ENCODE measurements around the gene DHX38. TPM values are rescaled to one million over a fixed set of nuclear protein-coding genes. Genes with fewer than 3 reads are reported as not detected.

DHX38 gene
- 72.8 and 97.7 TPM in 2 replicates for total RNA-seq

GRCh38 chr16:72093448-72094265, at the start of gene DHX38, which contains the start of gene TXNL4B:
Gene DHX38 (plus strand): TSS chr16:72093847. CDS start chr16:72096158, 2,311 bp downstream.
Gene TXNL4B (minus strand): TSS chr16:72093620. CDS start chr16:72090749, 2,871 bp downstream.

GRCh38 chr16:72054254-72054847, 39.3 kb upstream of the DHX38 start, which contains the start of gene HP:
Gene HP (plus strand): TSS chr16:72054505. CDS start chr16:72054653, 148 bp downstream.

Other genes with a start within 250 kb of the DHX38 start
- gene ATXN1L, start 247.9 kb upstream of the DHX38 start, total RNA-seq = 9.8 and 14.3 TPM in 2 replicates
- gene ZNF821, start 209.7 kb upstream of the DHX38 start, total RNA-seq = 4.1 and 6.8 TPM in 2 replicates
- gene IST1, start 198.3 kb upstream of the DHX38 start, total RNA-seq = 174 and 206 TPM in 2 replicates
- not detected in 2 replicates for gene PKD1L3, start 93.4 kb upstream of the DHX38 start, total RNA-seq
- 2.7 and 5.3 TPM in 2 replicates for gene DHODH, start 85.1 kb upstream of the DHX38 start, total RNA-seq
- gene HP, start 39.3 kb upstream of the DHX38 start, total RNA-seq = not detected in 2 replicates
- gene HPR, start 30.6 kb upstream of the DHX38 start, total RNA-seq = not detected in 2 replicates
- 7.1 and 7.5 TPM in 2 replicates for gene TXNL4B, start 227 bp upstream of the DHX38 start, total RNA-seq
- gene PMFBP1, start 78.3 kb downstream of the DHX38 start, total RNA-seq = 0.46 TPM in 1 of 2 replicates, not detected in the other

Data from smooth muscle cell of the umbilical artery (primary cell).